Muscle layer of duodenum (tissue), 2 donors: ENCODE measurements around the gene CYB561A3.

ENCODE experiments used
- H3K27ac ChIP-seq: one replicate; pipeline ENCODE4 v1.7.0; 2013; ENCODE audit warnings: mild to moderate bottlenecking, low read length
- H3K27me3 ChIP-seq: one replicate; pipeline ENCODE4 v1.7.0; 2013; ENCODE audit warnings: low read depth, mild to moderate bottlenecking, control low read depth, low read length
- H3K36me3 ChIP-seq, 2 donors: one replicate each; pipeline ENCODE4 v1.7.0; 2013; ENCODE audit warnings: low read length in 2 of 2, control low read depth in 1 of 2, mild to moderate bottlenecking in 1 of 2; ENCODE audit not compliant: insufficient read depth in 2 of 2, control insufficient read depth in 1 of 2
- H3K4me1 ChIP-seq, 2 donors: one replicate each; pipeline ENCODE4 v1.7.0; 2013; ENCODE audit warnings: low read length in 2 of 2, mild to moderate bottlenecking in 2 of 2, control low read depth in 1 of 2, moderate library complexity in 1 of 2; ENCODE audit not compliant: insufficient read depth in 2 of 2, control insufficient read depth in 1 of 2
- H3K4me3 ChIP-seq, 2 donors: one replicate each; pipeline ENCODE4 v1.7.0; 2013; ENCODE audit warnings: low read length in 2 of 2, low read depth in 1 of 2, mild to moderate bottlenecking in 1 of 2
- H3K9me3 ChIP-seq, 2 donors: one replicate each; pipeline ENCODE4 v1.7.0; 2013; ENCODE audit warnings: low read length in 2 of 2, control low read depth in 1 of 2, mild to moderate bottlenecking in 1 of 2; ENCODE audit not compliant: control insufficient read depth in 1 of 2
- donor health status: healthy.

Gene CYB561A3

GRCh38 chr11:61353131-61354067 is 8.3 kb downstream of the CYB561A3 start:
- peaks cover 28 to 59% of the 10 kb centered on the region in 2 donors for H3K36me3 ChIP-seq
- no peaks in the 10 kb centered on the region for H3K27me3 ChIP-seq
- H3K4me1 ChIP-seq, result peaks cover 0 to 3% of the 10 kb centered on the region in 2 donors
- H3K27ac ChIP-seq, result no peak overlapping the region
- H3K9me3 ChIP-seq, result no peaks in the 10 kb centered on the region
- no peak overlapping the region for H3K4me3 ChIP-seq

GRCh38 chr11:61352038-61352437 is 9.6 kb downstream of the CYB561A3 start:
- no peak overlapping the region for H3K27ac ChIP-seq
- H3K4me3 ChIP-seq, result no peak overlapping the region
- H3K9me3 ChIP-seq, result no peaks in the 10 kb centered on the region
- peaks cover 28 to 61% of the 10 kb centered on the region in 2 donors for H3K36me3 ChIP-seq
- peaks cover 0 to 3% of the 10 kb centered on the region in 2 donors for H3K4me1 ChIP-seq
- no peaks in the 10 kb centered on the region for H3K27me3 ChIP-seq

GRCh38 chr11:61350803-61351202 is 10.9 kb downstream of the CYB561A3 start:
- H3K27ac ChIP-seq, result no peak overlapping the region
- H3K4me1 ChIP-seq, result no peaks in the 10 kb centered on the region
- H3K36me3 ChIP-seq, result peaks cover 28 to 59% of the 10 kb centered on the region in 2 donors

GRCh38 chr11:61350336-61350735 is 11.3 kb downstream of the CYB561A3 start:
- H3K36me3 ChIP-seq, result peaks cover 28 to 59% of the 10 kb centered on the region in 2 donors
- H3K4me1 ChIP-seq, result no peaks in the 10 kb centered on the region
- no peak overlapping the region for H3K27ac ChIP-seq

More at GRCh38 chr11:61350803-61351202, 10.9 kb downstream of the CYB561A3 start:
- Histone ChIP-seq H3K4me3 (no peak overlapping the region), H3K9me3 (no peaks in the 10 kb centered on the region), H3K27me3 (no peaks in the 10 kb centered on the region)

GRCh38 chr11:61349916-61350315 is 11.8 kb downstream of the CYB561A3 start:
- peaks cover 28 to 59% of the 10 kb centered on the region in 2 donors for H3K36me3 ChIP-seq
- no peak overlapping the region for H3K4me3 ChIP-seq
- H3K4me1 ChIP-seq, result no peaks in the 10 kb centered on the region

More at GRCh38 chr11:61350336-61350735, 11.3 kb downstream of the CYB561A3 start:
- H3K27me3 ChIP-seq, result no peaks in the 10 kb centered on the region
- no peaks in the 10 kb centered on the region for H3K9me3 ChIP-seq
- H3K4me3 ChIP-seq, result no peak overlapping the region

GRCh38 chr11:61349189-61349751 is 12.4 kb downstream of the CYB561A3 start:
- no peak overlapping the region for H3K4me3 ChIP-seq
- H3K36me3 ChIP-seq, result peaks cover 28 to 59% of the 10 kb centered on the region in 2 donors
- no peaks in the 10 kb centered on the region for H3K27me3 ChIP-seq
- H3K27ac ChIP-seq, result no peak overlapping the region
- no peaks in the 10 kb centered on the region for H3K4me1 ChIP-seq
- H3K9me3 ChIP-seq, result no peaks in the 10 kb centered on the region

More at GRCh38 chr11:61349916-61350315, 11.8 kb downstream of the CYB561A3 start:
- Histone ChIP-seq H3K27me3 (no peaks in the 10 kb centered on the region), H3K9me3 (no peaks in the 10 kb centered on the region), H3K27ac (no peak overlapping the region)

- no peaks in the 10 kb centered on the region for H3K9me3 ChIP-seq
- H3K27ac ChIP-seq, result no peak overlapping the region
- H3K4me3 ChIP-seq, result no peak overlapping the region
- H3K27me3 ChIP-seq, result no peaks in the 10 kb centered on the region
- H3K36me3 ChIP-seq, result peaks cover 28 to 50% of the 10 kb centered on the region in 2 donors
- H3K4me1 ChIP-seq, result no peaks in the 10 kb centered on the region
These were observed 13.7 kb downstream of the CYB561A3 start for GRCh38 chr11:61347916-61348461.

- H3K4me3 ChIP-seq, result no peak overlapping the region
- H3K27me3 ChIP-seq, result no peaks in the 10 kb centered on the region
- no peaks in the 10 kb centered on the region for H3K4me1 ChIP-seq
- no peaks in the 10 kb centered on the region for H3K9me3 ChIP-seq
- peaks cover 25 to 44% of the 10 kb centered on the region in 2 donors for H3K36me3 ChIP-seq
- no peak overlapping the region for H3K27ac ChIP-seq
These were observed 15.5 kb downstream of the CYB561A3 start for GRCh38 chr11:61345954-61346843.

- no peaks in the 10 kb centered on the region for H3K27me3 ChIP-seq
- no peak overlapping the region for H3K27ac ChIP-seq
- H3K4me3 ChIP-seq, result no peak overlapping the region
- no peaks in the 10 kb centered on the region for H3K9me3 ChIP-seq
- peaks cover 22 to 36% of the 10 kb centered on the region in 2 donors for H3K36me3 ChIP-seq
- no peaks in the 10 kb centered on the region for H3K4me1 ChIP-seq
These were observed 16.5 kb downstream of the CYB561A3 start for GRCh38 chr11:61345170-61345610.

- no peak overlapping the region for H3K27ac ChIP-seq
- no peak overlapping the region for H3K4me3 ChIP-seq
- no peaks in the 10 kb centered on the region for H3K27me3 ChIP-seq
- peaks cover 12 to 31% of the 10 kb centered on the region in 2 donors for H3K36me3 ChIP-seq
- H3K4me1 ChIP-seq, result no peaks in the 10 kb centered on the region
- H3K9me3 ChIP-seq, result no peaks in the 10 kb centered on the region
These were observed 17.6 kb downstream of the CYB561A3 start for GRCh38 chr11:61343792-61344745.
